Peyer's patch (tissue), 4 donors: ENCODE measurements around the gene CLASP2. TPM values are rescaled to one million over a fixed set of nuclear protein-coding genes. Genes with fewer than 3 reads are reported as not detected.

Source experiments
- DNase-seq, 3 donors: peaks; one replicate each; pipeline ENCODE4 v3.0.0-alpha.2; 2017 to 2019
- H3K27ac ChIP-seq, 4 donors: fragments of 200-600 bp; sonication (generic); one replicate each; pipeline ENCODE4 v1.5.1; 2016 to 2019
- H3K27me3 ChIP-seq, 2 donors: fragments of 200-600 bp; sonication (generic); one replicate each; pipeline ENCODE4 v1.5.1; 2019
- H3K36me3 ChIP-seq, 3 donors: fragments of 200-600 bp; sonication (generic); one replicate each; pipeline ENCODE4 v1.5.1; 2016 to 2019
- H3K4me1 ChIP-seq, 4 donors: fragments of 200-600 bp; sonication (generic); one replicate each; pipeline ENCODE4 v1.5.1; 2016 to 2019
- H3K4me3 ChIP-seq, 4 donors: fragments of 200-600 bp; sonication (generic); 1 replicate in 3 of 4; 2 replicates in 1 of 4; pipeline ENCODE4 v1.5.1; 2016 to 2019; ENCODE audit warnings: mild to moderate bottlenecking in 1 of 4
- H3K9me3 ChIP-seq, 4 donors: fragments of 200-600 bp; sonication (generic); one replicate each; pipeline ENCODE4 v1.5.1; 2016 to 2019; ENCODE audit warnings: mild to moderate bottlenecking in 1 of 4
- POLR2A ChIP-seq, 2 donors: fragments of 450-650 bp; IDR thresholded peaks; one replicate each; pipeline ENCODE4 v1.5.1; 2017; ENCODE audit warnings: antibody characterized with exemption in 2 of 2, mild to moderate bottlenecking in 2 of 2, moderate library complexity in 2 of 2
- total RNA-seq, 4 donors: library from RNA; depleted of rRNA; stranded (reverse); fragments of >200 nt; gene quantifications; one replicate each; pipeline ENCODE4 v1.1.0, GENCODE V29; 2016
- TF ChIP-seq, protein P1 (sequence below), 6 experiments: fragments of 450-650 bp in 4 of 6; fragments of 200-600 bp in 2 of 6; sonication (generic) in 1 of 6; IDR thresholded peaks; one replicate each; pipeline ENCODE4 v1.5.1; 2017 to 2019; ENCODE audit warnings: antibody characterized with exemption in 6 of 6, mild to moderate bottlenecking in 3 of 6, moderate library complexity in 1 of 6

The CLASP2 gene
- total RNA-seq, 4 donors from 2014 or later: 37.0 to 73.4 (median 66.4) TPM

DNA sequence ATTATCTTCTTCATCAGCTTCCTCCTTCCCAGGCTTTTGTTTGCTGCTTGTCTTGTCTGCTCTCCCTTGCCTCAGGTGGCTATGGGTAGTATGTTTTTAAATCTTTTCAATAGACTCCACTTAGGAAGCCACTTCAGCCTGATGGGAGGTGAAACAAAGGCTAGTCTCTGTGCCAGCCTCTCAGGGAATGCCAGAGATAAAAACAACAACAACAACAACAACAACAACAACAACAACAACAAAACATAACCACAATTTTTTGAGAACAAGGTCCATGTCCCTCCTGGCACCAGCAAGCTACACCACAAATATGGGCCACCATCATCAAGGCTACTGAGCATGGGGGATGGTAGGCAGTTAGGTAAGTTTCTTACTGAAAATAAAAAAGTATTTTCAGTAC is 213.0 kb downstream of the CLASP2 start:
- DNase-seq: no peak
- Histone ChIP-seq H3K9me3 (no peaks in the 10 kb centered on the region), H3K27ac (no peak overlapping the region), H3K4me3 (no peak overlapping the region), H3K27me3 (no peaks in the 10 kb centered on the region), H3K4me1 (no peaks in the 10 kb centered on the region), H3K36me3 (peaks cover 0 to 28% (median 0%) of the 10 kb centered on the region in 3 donors)
- TF ChIP-seq, protein P1, sequence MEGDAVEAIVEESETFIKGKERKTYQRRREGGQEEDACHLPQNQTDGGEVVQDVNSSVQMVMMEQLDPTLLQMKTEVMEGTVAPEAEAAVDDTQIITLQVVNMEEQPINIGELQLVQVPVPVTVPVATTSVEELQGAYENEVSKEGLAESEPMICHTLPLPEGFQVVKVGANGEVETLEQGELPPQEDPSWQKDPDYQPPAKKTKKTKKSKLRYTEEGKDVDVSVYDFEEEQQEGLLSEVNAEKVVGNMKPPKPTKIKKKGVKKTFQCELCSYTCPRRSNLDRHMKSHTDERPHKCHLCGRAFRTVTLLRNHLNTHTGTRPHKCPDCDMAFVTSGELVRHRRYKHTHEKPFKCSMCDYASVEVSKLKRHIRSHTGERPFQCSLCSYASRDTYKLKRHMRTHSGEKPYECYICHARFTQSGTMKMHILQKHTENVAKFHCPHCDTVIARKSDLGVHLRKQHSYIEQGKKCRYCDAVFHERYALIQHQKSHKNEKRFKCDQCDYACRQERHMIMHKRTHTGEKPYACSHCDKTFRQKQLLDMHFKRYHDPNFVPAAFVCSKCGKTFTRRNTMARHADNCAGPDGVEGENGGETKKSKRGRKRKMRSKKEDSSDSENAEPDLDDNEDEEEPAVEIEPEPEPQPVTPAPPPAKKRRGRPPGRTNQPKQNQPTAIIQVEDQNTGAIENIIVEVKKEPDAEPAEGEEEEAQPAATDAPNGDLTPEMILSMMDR (IDR thresholded peaks at IDR 0.05): no peak
- no peak for TF ChIP-seq POLR2A (IDR thresholded peaks at IDR 0.05)

DNA sequence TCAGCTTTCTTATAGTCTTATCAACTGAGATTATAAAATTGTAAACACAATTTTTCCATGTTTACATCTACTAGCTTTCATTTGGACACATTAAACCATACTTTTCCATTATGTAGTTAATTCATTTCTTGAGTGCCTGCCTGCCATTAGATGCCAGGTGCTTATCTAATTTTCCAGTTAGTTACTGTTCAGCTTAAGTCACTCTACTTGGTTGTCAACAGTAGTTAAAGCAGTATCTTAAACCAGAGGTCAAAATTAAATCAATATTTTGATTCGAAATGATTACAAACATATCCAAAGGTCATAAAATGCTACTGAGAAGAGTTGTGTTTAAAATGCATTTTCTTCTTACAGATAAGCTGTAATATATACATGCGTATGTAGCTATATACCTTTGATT is 221.6 kb downstream of the CLASP2 start:
- TF ChIP-seq, protein P1 (IDR thresholded peaks at IDR 0.05): no peak
- no peak for TF ChIP-seq POLR2A (IDR thresholded peaks at IDR 0.05)
- H3K36me3 ChIP-seq: peaks cover 0 to 19% (median 0%) of the 10 kb centered on the region in 3 donors
- no peaks in the 10 kb centered on the region for H3K27me3 ChIP-seq
- no peak for DNase-seq
- H3K4me3 ChIP-seq: no peak overlapping the region
- H3K27ac ChIP-seq: no peak overlapping the region
- no peaks in the 10 kb centered on the region for H3K9me3 ChIP-seq
- no peaks in the 10 kb centered on the region for H3K4me1 ChIP-seq

DNA sequence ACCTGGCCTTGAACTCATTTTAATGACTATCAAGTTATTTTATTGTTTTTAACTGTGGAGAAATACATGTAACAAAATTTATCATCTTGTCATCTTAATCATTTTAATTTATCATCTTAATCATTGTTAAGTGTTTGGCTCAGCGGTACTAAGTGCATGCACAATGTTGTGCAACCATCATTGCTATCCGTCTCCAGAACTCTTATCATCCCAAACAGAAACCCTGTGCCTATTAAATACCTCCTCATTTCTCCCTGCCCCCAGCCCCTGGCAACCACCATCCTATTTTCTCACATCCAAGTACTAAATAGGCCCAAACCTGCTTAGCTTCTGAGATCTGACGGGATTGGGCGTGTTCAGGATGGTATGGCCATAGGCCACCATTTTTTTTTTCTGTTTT is 226.3 kb downstream of the CLASP2 start:
- no peak for TF ChIP-seq POLR2A (IDR thresholded peaks at IDR 0.05)
- TF ChIP-seq, protein P1 (IDR thresholded peaks at IDR 0.05): no peak
- Histone ChIP-seq H3K27me3 (no peaks in the 10 kb centered on the region), H3K36me3 (no peaks in the 10 kb centered on the region), H3K4me3 (no peak overlapping the region), H3K9me3 (no peaks in the 10 kb centered on the region), H3K27ac (no peak overlapping the region), H3K4me1 (no peaks in the 10 kb centered on the region)
- no peak for DNase-seq

DNA sequence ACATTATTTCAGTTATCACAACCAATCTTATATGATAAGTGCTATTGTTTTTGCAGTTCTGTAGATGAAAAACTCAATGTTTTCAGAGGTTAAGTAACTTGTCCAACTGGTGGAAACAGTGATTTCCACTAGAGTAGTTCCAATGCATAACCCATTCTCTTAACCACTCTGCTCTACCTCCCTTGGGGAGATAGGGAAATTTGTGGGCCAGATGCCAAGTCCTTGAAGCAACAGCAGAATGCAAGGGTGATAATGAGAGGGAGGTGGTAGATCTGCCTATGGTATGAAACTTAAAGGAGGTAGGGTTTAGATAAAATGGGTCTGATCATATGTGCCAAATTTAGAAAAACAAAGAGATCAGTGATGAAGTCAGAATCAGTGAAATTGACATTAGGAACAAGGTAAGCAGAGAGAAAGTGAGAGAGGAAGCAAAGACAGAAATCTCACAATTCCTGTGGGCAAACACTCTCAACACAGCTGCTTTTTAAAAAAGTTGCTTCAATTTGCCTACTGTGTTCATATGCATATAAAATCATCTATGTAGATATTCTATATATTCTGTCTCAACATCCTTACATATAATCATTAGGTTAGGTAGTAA is 227.3 kb downstream of the CLASP2 start:
- no peaks in the 10 kb centered on the region for H3K27me3 ChIP-seq
- H3K9me3 ChIP-seq: no peaks in the 10 kb centered on the region
- no peaks in the 10 kb centered on the region for H3K4me1 ChIP-seq
- no peak overlapping the region for H3K4me3 ChIP-seq
- TF ChIP-seq POLR2A (IDR thresholded peaks at IDR 0.05): no peak
- TF ChIP-seq, protein P1 (IDR thresholded peaks at IDR 0.05): no peak
- no peaks in the 10 kb centered on the region for H3K36me3 ChIP-seq
- H3K27ac ChIP-seq: no peak overlapping the region
- DNase-seq: no peak

DNA sequence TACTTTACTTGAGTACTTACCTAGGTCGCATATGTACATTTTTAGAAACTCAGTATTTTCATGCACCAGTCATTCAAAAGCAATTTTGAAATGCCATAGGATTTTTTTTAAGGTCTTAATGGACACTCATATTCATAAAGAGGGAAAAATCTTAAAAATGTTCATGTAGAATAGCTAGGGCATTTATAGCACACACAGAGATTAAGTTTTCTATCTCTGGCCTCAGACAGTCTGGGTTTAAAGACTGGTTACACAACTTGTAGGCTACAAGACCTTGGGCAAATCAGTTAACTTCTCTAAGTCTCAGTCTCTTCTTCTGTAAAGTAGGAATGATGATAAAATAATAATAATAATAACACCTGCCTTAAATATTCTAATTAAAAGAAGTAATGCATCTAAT is 229.4 kb downstream of the CLASP2 start:
- H3K4me1 ChIP-seq: no peaks in the 10 kb centered on the region
- H3K27me3 ChIP-seq: no peaks in the 10 kb centered on the region
- no peak overlapping the region for H3K27ac ChIP-seq
- TF ChIP-seq, protein P1 (IDR thresholded peaks at IDR 0.05): no peak
- no peak for TF ChIP-seq POLR2A (IDR thresholded peaks at IDR 0.05)
- no peaks in the 10 kb centered on the region for H3K9me3 ChIP-seq
- H3K36me3 ChIP-seq: no peaks in the 10 kb centered on the region
- H3K4me3 ChIP-seq: no peak overlapping the region
- DNase-seq: no peak

DNA sequence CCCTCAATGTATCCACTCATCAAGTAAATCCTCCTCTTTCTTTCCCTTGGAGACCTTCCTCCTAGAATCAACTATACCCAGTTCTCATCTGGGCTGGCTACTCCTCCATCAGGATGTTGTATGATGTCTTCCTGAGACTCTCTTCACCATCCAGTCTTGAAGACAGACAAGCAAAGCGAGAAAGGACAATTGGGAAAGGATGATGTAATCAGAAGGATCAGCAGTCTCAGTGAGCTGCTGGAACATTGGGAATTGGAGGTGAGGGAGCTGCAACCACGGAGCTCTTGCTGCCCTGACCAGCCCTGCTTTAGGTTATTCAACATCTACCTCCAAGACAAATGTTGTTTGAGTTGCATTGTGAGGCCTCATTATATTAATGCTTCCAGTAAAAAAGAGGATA is 229.8 kb downstream of the CLASP2 start:
- DNase-seq: no peak
- Histone ChIP-seq H3K9me3 (no peaks in the 10 kb centered on the region), H3K4me1 (no peaks in the 10 kb centered on the region), H3K27me3 (no peaks in the 10 kb centered on the region), H3K36me3 (no peaks in the 10 kb centered on the region), H3K4me3 (no peak overlapping the region), H3K27ac (no peak overlapping the region)
- TF ChIP-seq, protein P1 (IDR thresholded peaks at IDR 0.05): no peak
- TF ChIP-seq POLR2A (IDR thresholded peaks at IDR 0.05): no peak
